ENCODE data around the gene OSM. TPM values are rescaled to one million over a fixed set of nuclear protein-coding genes. Genes with fewer than 3 reads are reported as not detected.

Gene OSM
- total RNA-seq, 1 donor from 2014 or later = not detected

DNA sequence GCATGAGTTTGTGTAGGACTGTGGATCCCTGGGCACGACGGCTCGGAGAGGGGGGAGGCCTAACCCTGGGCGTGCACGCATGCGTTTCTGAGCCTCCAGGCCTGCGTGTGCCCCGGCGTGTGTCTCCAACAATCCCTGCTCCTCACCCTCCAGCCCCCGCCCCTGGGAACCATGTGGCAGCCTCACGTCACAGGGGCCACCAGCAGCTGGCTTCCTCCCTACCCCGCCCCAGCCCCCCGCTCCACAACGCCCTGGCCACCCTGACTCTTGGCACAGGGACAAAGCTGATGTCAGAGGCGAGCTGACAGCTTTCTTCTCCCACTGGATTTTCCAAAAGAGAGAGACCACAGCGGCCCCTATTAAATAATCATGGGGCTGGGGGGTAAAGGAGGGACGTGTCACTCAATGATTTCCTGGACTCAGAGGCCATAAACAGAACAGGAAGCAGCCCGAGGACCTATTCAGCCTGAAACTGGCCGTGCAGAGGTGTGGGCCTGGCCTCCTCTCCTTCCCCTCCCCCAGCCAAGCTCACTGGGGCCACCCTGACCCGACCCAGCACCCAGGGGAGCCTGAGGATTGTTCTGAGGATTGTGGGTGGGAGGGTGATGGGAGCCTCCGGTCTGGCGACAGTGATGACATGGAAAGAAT is 13.3 kb downstream of the OSM start:
- TF ChIP-seq, protein P1, sequence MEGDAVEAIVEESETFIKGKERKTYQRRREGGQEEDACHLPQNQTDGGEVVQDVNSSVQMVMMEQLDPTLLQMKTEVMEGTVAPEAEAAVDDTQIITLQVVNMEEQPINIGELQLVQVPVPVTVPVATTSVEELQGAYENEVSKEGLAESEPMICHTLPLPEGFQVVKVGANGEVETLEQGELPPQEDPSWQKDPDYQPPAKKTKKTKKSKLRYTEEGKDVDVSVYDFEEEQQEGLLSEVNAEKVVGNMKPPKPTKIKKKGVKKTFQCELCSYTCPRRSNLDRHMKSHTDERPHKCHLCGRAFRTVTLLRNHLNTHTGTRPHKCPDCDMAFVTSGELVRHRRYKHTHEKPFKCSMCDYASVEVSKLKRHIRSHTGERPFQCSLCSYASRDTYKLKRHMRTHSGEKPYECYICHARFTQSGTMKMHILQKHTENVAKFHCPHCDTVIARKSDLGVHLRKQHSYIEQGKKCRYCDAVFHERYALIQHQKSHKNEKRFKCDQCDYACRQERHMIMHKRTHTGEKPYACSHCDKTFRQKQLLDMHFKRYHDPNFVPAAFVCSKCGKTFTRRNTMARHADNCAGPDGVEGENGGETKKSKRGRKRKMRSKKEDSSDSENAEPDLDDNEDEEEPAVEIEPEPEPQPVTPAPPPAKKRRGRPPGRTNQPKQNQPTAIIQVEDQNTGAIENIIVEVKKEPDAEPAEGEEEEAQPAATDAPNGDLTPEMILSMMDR (conservative IDR thresholded peaks at IDR 0.05; ENCODE audit: low read depth, low read length) = no peak
- DNase-seq (ENCODE audit: low read depth) = no peak
- no peak overlapping the region for H3K4me3 ChIP-seq (ENCODE audit: low read depth, low read length)

DNA sequence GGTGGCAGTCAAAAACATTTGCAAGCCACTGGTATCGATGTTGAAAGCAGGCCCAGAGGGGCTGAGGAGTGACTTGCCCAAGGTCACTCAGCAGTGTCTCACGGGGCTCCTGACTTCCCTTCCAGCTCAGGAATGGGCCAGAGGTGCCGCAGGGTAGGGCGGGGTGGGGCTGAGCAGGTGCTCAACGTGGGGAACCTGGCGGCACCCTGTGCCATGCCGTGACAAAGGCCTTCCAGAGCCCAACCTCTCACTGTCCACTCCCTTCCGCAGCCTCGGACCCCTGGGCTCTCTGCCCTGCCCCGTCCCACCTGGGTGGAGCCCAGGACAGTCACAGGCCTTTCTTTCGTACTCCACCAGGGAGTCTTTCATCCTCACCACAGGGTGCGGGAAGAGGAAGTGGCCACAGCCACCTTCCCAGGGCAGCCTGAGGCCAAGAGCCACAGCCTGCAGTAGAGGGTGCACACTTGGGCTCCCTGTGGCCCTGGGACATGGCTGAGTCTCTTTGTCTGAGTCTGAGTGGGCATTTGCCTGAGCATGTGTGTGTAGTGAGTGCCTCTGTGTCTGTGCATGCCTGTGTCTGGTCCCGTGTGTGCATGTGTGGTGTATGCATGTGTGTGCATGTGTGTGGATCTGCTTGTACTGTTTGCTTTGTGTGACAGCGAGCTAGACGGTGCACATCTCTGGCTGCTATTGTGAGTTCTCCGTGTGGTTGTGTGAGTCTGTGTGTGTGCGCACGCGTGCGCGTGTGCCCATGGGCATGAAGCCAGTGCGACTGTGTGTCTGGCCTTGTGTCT is 14.0 kb downstream of the OSM start:
- no peak for DNase-seq (ENCODE audit: low read depth)
- no peak overlapping the region for H3K4me3 ChIP-seq (ENCODE audit: low read depth, low read length)

DNA sequence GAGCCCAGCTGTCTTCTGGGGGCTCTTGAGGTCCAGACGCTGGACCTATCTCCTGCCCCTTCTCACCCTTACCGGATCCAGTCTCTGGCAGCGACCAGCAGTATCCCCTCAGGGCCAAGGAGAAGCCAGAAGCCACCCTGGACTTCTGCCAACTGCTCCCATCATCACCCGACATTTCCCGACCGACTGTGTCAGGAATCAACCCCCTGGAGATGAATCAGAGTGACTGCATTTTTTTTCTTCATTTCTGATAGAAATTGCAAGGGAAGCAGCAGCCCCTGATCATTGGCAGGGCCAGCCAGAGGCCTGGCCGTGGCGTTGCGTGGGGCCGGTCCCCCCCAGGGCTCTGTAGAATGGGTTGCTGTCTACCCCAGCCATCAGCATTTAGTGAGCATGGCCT is 14.9 kb downstream of the OSM start:
- TF ChIP-seq, protein P1 (conservative IDR thresholded peaks at IDR 0.05; ENCODE audit: low read depth, low read length) = no peak
- DNase-seq (ENCODE audit: low read depth) = no peak
- no peak overlapping the region for H3K4me3 ChIP-seq (ENCODE audit: low read depth, low read length)

More for the DNA sequence above, 14.0 kb downstream of the OSM start:
- TF ChIP-seq, protein P1 (conservative IDR thresholded peaks at IDR 0.05; ENCODE audit: low read depth, low read length) = no peak

DNA sequence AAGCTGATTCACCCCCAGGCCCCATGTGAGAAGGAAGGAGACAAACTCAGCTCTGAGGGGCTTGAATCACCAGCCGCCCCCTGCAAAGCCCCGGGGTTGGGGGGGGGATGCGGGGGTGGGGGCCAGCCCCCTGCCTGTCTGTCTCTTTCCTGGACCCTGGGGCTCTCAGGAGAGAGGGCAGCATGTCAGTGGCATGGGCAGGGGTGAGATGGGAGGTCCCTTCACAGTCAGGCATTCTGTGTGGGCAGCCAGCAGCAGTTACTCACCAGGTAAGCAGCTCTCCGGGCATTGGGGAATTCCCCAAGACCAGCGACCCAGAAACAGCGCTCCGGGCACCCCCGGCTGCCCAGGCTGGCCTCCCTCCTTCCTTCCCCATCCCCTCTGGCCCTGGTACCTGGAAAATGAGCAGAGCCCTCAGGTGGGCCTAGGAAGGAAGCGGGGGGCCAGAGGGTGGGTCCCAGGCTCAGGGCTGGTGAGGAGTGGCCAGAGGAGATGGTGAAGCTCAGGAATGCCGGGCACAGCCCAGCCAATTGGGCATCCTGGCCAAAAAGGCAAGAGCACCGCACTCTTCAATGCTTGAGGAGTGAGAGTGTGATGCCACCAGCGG is 15.9 kb downstream of the OSM start:
- peak; percentile 69 for DNase-seq (ENCODE audit: low read depth)
- no peak overlapping the region for H3K4me3 ChIP-seq (ENCODE audit: low read depth, low read length)

DNA sequence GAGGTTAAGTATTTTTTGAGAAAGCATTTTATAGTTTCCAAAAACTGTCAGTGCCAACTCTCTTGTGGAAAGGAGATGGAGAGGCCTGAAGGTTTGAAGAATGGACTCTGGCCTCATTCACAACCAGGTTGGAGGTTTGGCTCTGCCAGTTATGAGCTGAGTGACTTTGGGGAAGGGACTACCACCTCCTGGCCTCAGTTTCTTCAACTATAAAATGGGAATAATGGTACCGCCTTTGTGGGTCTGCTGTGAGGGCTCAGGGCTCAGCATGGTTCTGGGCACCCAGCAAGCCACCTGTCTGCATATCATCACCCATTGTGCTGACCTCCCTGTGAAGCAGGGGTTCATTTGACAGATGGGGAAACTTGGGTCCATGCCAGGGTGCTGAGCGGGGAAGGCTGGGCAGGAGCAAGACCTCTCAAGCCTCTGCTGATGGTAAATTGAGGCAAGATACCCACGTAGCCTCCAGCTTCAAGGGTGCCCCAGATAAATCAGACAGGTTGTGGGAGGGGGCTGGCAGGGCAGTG is 16.5 kb downstream of the OSM start:
- H3K4me3 ChIP-seq (ENCODE audit: low read depth, low read length) = no peak overlapping the region
- TF ChIP-seq, protein P1 (conservative IDR thresholded peaks at IDR 0.05; ENCODE audit: low read depth, low read length) = no peak
- DNase-seq (ENCODE audit: low read depth) = no peak

More for the DNA sequence above, 15.9 kb downstream of the OSM start:
- TF ChIP-seq, protein P1 (conservative IDR thresholded peaks at IDR 0.05; ENCODE audit: low read depth, low read length) = no peak

DNA sequence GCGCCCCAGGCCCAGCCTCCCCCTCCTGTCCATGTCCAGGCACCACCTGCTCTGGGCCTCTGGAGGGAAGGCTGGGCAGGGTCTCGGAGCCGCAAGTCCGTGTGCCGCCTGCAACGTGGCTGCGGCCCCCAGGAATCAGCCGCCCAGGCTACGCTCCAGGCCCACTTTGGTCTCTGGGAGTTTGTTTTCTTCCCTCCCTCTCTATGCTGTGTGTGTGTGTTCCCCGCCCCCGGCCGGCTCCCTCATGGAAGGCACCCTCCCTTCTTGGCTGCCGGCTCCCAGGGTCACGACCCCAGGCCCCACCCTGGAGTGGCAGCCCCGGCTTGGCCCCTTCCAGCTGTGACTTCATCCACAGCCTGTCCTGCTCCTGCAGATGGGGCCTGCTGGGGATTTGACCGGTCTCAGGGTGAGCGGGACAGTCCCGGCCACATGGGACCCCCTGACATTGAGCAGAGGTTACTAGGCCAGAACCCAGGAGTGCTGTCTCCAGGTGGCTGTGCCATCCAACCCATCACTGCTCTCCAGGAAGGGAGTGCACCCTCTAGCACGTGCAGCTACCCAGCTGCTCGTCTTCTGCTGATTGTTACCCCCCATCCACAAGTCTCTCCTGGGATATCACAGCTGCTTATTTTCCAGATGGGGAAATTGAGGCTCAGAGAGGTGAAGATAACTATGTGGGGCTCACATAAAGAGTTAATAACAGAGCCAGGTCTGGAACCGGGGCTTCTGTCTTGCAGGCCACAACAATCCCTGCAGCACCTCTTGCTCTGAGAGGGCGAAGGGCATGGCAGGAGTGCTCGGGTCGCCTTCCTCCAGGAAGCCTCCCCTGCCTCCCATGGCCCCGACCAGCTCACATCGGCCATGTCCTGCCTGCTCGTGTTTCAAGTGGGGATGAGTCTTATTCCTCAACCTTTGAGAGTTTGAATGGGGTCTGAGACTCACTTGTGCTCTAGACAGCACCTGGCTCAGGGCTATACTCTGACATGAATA is 17.3 kb downstream of the OSM start:
- no peak for DNase-seq (ENCODE audit: low read depth)
- no peak overlapping the region for H3K4me3 ChIP-seq (ENCODE audit: low read depth, low read length)
- TF ChIP-seq, protein P1 (conservative IDR thresholded peaks at IDR 0.05; ENCODE audit: low read depth, low read length) = no peak

Data from epithelial cell of proximal tubule (primary cell).